Transverse colon (tissue), 4 donors: ENCODE measurements around the gene CPT1A.

ENCODE experiments used
- POLR2AphosphoS5 ChIP-seq, 3 donors: sonication (generic); formaldehyde crosslinking; IDR thresholded peaks; one replicate each; pipeline ENCODE4 v1.6.1; 2016; ENCODE audit warnings: antibody characterized with exemption in 3 of 3
- TF ChIP-seq, protein P1 (sequence below), 5 experiments: fragments of 200-600 bp in 3 of 5; fragments of 450-650 bp in 2 of 5; sonication (generic) in 3 of 5; IDR thresholded peaks; 1 replicate in 2 of 5; 2 replicates in 3 of 5; pipeline ENCODE4 v1.5.1; 2016 to 2017; ENCODE audit warnings: antibody characterized with exemption in 5 of 5, inconsistent platforms in 3 of 5, mild to moderate bottlenecking in 2 of 5, moderate library complexity in 1 of 5

DNA sequence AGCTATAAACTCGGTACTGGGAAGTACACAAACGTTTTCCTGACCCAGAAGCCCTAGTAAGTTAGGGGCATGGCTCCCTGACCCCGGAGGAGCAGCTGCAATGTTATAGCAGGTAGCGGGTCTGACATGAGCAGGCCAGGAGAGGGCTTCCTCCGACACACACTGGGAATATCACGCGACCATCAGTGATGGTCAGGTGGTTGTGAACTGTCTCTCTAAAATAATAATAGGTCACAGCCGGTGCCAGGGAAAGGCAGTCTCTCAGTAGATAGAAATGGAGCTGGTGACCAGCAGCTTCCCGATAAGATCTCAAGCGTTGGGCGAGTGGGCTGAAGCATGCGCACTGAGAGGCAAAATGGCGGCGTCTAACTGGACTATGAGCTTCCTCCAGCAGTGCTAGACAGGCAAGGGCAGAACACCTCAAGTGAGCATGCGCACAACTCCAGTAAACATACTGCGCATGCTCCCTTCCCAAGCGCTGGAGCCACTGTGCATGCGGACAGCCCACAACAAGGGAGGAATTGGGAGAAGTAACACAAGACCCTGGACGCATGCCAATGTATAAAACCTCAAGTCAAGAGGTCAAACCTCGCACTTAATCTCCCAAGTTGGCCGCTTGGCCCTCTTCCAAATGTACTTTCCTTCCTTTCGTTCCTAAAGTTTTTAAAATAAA is 68.1 kb downstream of the CPT1A start:
- TF ChIP-seq POLR2AphosphoS5 (IDR thresholded peaks at IDR 0.05), result no peak
- TF ChIP-seq, protein P1, sequence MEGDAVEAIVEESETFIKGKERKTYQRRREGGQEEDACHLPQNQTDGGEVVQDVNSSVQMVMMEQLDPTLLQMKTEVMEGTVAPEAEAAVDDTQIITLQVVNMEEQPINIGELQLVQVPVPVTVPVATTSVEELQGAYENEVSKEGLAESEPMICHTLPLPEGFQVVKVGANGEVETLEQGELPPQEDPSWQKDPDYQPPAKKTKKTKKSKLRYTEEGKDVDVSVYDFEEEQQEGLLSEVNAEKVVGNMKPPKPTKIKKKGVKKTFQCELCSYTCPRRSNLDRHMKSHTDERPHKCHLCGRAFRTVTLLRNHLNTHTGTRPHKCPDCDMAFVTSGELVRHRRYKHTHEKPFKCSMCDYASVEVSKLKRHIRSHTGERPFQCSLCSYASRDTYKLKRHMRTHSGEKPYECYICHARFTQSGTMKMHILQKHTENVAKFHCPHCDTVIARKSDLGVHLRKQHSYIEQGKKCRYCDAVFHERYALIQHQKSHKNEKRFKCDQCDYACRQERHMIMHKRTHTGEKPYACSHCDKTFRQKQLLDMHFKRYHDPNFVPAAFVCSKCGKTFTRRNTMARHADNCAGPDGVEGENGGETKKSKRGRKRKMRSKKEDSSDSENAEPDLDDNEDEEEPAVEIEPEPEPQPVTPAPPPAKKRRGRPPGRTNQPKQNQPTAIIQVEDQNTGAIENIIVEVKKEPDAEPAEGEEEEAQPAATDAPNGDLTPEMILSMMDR (IDR thresholded peaks at IDR 0.05), result no peak
